Right lobe of liver (tissue), 4 donors: ENCODE data around the gene CTDSPL.

Source experiments
- POLR2A ChIP-seq: fragments of 450-650 bp; IDR thresholded peaks from one replicate; pipeline ENCODE4 v1.6.1; 2017; ENCODE audit warnings: antibody characterized with exemption, mild to moderate bottlenecking
- TF ChIP-seq, protein P1 (sequence below), 4 donors: fragments of 200-600 bp in 3 of 4; fragments of 450-650 bp in 1 of 4; IDR thresholded peaks; one replicate each; pipeline versions ENCODE4 v1.5.1 to v1.8.0; 2016 to 2022; ENCODE audit warnings: antibody characterized with exemption in 4 of 4, mild to moderate bottlenecking in 2 of 4
- donor health status: DM: no; HTN: no; CAD: no.
- donor health status: DM: no; HTN: no; CAD: no.
- donor health status: DM: no; HTN: yes; CAD: no.

- TF ChIP-seq, protein P1, sequence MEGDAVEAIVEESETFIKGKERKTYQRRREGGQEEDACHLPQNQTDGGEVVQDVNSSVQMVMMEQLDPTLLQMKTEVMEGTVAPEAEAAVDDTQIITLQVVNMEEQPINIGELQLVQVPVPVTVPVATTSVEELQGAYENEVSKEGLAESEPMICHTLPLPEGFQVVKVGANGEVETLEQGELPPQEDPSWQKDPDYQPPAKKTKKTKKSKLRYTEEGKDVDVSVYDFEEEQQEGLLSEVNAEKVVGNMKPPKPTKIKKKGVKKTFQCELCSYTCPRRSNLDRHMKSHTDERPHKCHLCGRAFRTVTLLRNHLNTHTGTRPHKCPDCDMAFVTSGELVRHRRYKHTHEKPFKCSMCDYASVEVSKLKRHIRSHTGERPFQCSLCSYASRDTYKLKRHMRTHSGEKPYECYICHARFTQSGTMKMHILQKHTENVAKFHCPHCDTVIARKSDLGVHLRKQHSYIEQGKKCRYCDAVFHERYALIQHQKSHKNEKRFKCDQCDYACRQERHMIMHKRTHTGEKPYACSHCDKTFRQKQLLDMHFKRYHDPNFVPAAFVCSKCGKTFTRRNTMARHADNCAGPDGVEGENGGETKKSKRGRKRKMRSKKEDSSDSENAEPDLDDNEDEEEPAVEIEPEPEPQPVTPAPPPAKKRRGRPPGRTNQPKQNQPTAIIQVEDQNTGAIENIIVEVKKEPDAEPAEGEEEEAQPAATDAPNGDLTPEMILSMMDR (IDR thresholded peaks at IDR 0.05), result no peak
- no peak for TF ChIP-seq POLR2A
These were observed 107.3 kb downstream of the CTDSPL start for GRCh38 chr3:37968813-37969595.
